Chondrocyte (in vitro differentiated cells): ENCODE results near the gene SEMA5A. TPM values are rescaled to one million over a fixed set of nuclear protein-coding genes. Genes with fewer than 3 reads are reported as not detected.

Experiments used
- DNase-seq: peaks from one replicate; pipeline ENCODE4 v3.0.0; 2021; ENCODE audit warnings: mixed read lengths, low spot score
- H3K27ac Mint-ChIP-seq: one replicate; pipeline ENCODE4 v1.8.0; 2021; ENCODE audit warnings: mild to moderate bottlenecking, moderate library complexity, mixed read lengths; ENCODE audit not compliant: unreplicated experiment
- H3K27me3 Mint-ChIP-seq: 2 replicates; pipeline ENCODE4 v1.8.0; 2021; ENCODE audit warnings: low read depth, mixed read lengths
- H3K36me3 Mint-ChIP-seq: 2 replicates; pipeline ENCODE4 v1.8.0; 2021; ENCODE audit warnings: low read depth, mixed read lengths
- H3K4me1 Mint-ChIP-seq: 2 replicates; pipeline ENCODE4 v1.8.0; 2021; ENCODE audit warnings: low read depth, mild to moderate bottlenecking, mixed read lengths
- H3K4me3 Mint-ChIP-seq: one replicate; pipeline ENCODE4 v1.8.0; 2021; ENCODE audit warnings: mild to moderate bottlenecking, moderate library complexity, mixed read lengths; ENCODE audit not compliant: unreplicated experiment
- H3K9me3 Mint-ChIP-seq: 2 replicates; pipeline ENCODE4 v1.8.0; 2021; ENCODE audit warnings: low read depth, mixed read lengths
- total RNA-seq: library from RNA; stranded (reverse); gene quantifications from 3 replicates; pipeline ENCODE4 v1.2.1, GENCODE V29; 2021
- TF ChIP-seq, protein P1 (sequence below): fragments of 200-600 bp; sonication (generic); IDR thresholded peaks from 2 replicates; pipeline ENCODE4 v1.5.0; 2021; ENCODE audit warnings: antibody characterized with exemption, mild to moderate bottlenecking, moderate library complexity

Gene SEMA5A
- total RNA-seq, 1 donor from 2014 or later = 249 TPM

- H3K27ac Mint-ChIP-seq = no peak overlapping the region
Measured at GRCh38 chr5:9054322-9054721, 491.6 kb downstream of the SEMA5A start.

GRCh38 chr5:9052421-9052820, 493.5 kb downstream of the SEMA5A start:
- H3K9me3 Mint-ChIP-seq = no peaks in the 10 kb centered on the region
- H3K4me1 Mint-ChIP-seq = peaks cover 40% of the 10 kb centered on the region
- no peak overlapping the region for H3K4me3 Mint-ChIP-seq
- H3K27me3 Mint-ChIP-seq = no peaks in the 10 kb centered on the region
- TF ChIP-seq, protein P1, sequence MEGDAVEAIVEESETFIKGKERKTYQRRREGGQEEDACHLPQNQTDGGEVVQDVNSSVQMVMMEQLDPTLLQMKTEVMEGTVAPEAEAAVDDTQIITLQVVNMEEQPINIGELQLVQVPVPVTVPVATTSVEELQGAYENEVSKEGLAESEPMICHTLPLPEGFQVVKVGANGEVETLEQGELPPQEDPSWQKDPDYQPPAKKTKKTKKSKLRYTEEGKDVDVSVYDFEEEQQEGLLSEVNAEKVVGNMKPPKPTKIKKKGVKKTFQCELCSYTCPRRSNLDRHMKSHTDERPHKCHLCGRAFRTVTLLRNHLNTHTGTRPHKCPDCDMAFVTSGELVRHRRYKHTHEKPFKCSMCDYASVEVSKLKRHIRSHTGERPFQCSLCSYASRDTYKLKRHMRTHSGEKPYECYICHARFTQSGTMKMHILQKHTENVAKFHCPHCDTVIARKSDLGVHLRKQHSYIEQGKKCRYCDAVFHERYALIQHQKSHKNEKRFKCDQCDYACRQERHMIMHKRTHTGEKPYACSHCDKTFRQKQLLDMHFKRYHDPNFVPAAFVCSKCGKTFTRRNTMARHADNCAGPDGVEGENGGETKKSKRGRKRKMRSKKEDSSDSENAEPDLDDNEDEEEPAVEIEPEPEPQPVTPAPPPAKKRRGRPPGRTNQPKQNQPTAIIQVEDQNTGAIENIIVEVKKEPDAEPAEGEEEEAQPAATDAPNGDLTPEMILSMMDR = no peak
- DNase-seq = no peak
- H3K27ac Mint-ChIP-seq = no peak overlapping the region
- H3K36me3 Mint-ChIP-seq = peaks cover 32% of the 10 kb centered on the region

More at GRCh38 chr5:9054322-9054721, 491.6 kb downstream of the SEMA5A start:
- no peak overlapping the region for H3K4me3 Mint-ChIP-seq
- DNase-seq = no peak
- TF ChIP-seq, protein P1 = no peak
- peaks cover 48% of the 10 kb centered on the region for H3K4me1 Mint-ChIP-seq
- no peaks in the 10 kb centered on the region for H3K9me3 Mint-ChIP-seq
- H3K36me3 Mint-ChIP-seq = peaks cover 29% of the 10 kb centered on the region
- H3K27me3 Mint-ChIP-seq = no peaks in the 10 kb centered on the region

- TF ChIP-seq, protein P1 = no peak
- Mint-ChIP-seq H3K4me1 (peaks cover 41% of the 10 kb centered on the region), H3K36me3 (peaks cover 35% of the 10 kb centered on the region), H3K27ac (no peak overlapping the region), H3K4me3 (no peak overlapping the region), H3K9me3 (no peaks in the 10 kb centered on the region), H3K27me3 (no peaks in the 10 kb centered on the region)
- no peak for DNase-seq
Measured at GRCh38 chr5:9051779-9052178, 494.1 kb downstream of the SEMA5A start.

DNA sequence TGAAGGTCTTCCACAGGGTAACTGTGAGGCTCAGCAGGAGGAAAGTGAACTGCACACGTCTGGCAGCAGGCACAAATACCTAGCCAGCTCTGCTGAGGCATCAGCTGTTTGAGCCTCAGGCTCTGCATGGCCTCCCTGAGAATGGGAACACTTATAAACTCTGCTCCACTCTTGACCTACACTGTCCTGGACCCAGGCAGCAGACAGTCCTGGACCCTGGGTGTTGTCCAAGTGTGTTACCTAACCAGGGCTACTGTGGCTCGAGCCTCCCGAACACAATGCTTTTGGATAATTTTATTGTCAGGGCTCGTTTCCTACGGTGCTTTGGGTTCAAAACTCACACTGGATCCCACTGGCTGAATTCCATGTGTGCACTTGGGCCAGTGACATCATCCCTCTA, 497.9 kb downstream of the SEMA5A start:
- no peaks in the 10 kb centered on the region for H3K9me3 Mint-ChIP-seq
- no peaks in the 10 kb centered on the region for H3K27me3 Mint-ChIP-seq
- no peak overlapping the region for H3K4me3 Mint-ChIP-seq
- peaks cover 29% of the 10 kb centered on the region for H3K4me1 Mint-ChIP-seq
- peak overlapping the region; percentile 93 for H3K27ac Mint-ChIP-seq
- TF ChIP-seq, protein P1 = no peak
- no peak for DNase-seq
- peaks cover 39% of the 10 kb centered on the region for H3K36me3 Mint-ChIP-seq

DNA sequence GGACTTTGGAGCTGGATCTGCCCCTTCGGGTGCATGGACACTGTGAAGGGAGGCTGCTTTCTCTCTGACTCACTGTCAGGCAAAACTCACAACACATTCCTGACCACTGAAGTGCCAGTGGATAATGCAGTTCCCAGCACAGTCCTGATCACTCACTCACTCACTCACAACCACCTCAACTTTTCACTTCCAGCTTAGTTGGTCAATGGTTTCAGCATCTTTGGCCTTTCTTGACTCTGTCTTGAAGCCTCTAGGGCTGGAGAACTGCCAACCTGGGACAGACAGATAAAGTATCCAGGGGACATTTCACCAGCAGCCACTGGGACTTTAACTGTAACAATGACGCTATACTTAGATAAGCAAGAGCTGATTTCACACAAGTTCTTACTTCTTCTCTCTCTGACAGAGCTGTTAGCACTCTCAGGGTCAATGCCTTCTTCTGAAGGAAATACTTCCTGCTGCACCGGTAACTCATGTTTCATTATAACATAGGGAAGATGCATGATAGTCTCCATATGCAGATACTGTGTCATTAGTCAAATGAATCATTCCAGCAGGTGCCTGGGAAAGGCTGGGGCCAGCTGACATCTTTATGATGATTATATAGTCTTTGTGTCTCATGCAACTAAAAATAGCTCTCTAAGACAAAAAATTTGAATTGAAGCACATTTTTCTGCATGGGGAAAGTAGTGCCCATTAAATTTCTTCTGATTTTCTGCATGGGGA, 499.0 kb downstream of the SEMA5A start:
- TF ChIP-seq, protein P1 = no peak
- Mint-ChIP-seq H3K36me3 (peaks cover 41% of the 10 kb centered on the region), H3K4me1 (peaks cover 26% of the 10 kb centered on the region), H3K27me3 (no peaks in the 10 kb centered on the region), H3K9me3 (no peaks in the 10 kb centered on the region), H3K27ac (peak overlapping the region; percentile 93), H3K4me3 (no peak overlapping the region)
- no peak for DNase-seq
